GM21619 (cell line): ENCODE data around the gene NCAPD2.
"Not testable (repeated sequence)": the region's sequence is repeated elsewhere in the genome, so short reads cannot be mapped to it uniquely, and the experiment has no call there.

Experiments
- ATAC-seq: cut with Tn5 transposase; IDR thresholded peaks from one replicate; pipeline ENCODE4 v1.9.1; 2021; ENCODE audit not compliant: unreplicated experiment

NCAPD2 gene

GRCh38 chr12:6464531-6464930 lies 29.4 kb upstream of the NCAPD2 start:
- no peak for ATAC-seq

GRCh38 chr12:6465467-6466183 lies 28.3 kb upstream of the NCAPD2 start:
- ATAC-seq = no peak

DNA sequence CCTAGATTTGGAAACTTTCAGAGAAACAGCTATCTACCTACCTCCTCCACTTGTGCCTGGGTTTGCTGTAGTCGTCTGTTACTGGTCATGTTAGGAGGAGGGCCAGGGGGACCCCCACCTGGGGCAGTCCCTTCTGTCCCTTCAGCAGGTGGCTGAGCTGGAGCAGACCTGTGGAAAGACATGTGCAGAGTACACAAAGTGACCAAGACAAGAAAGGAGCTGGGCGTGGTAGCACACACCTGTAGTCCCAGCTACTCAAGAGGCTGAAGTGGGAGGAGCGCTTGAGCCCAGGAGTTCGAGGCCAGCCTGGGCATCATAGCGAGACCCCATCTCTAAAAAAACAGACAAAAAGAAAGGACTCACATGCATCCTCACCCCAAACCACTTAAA lies 27.7 kb upstream of the NCAPD2 start:
- ATAC-seq = no peak

GRCh38 chr12:6466751-6467150 lies 27.2 kb upstream of the NCAPD2 start:
- not testable (repeated sequence) for ATAC-seq

GRCh38 chr12:6467571-6468282 lies 26.2 kb upstream of the NCAPD2 start:
- ATAC-seq = not testable (repeated sequence)

- no peak for ATAC-seq
Measured at GRCh38 chr12:6468283-6468575, 25.7 kb upstream of the NCAPD2 start.

GRCh38 chr12:6469092-6469491 lies 24.8 kb upstream of the NCAPD2 start:
- ATAC-seq = no peak

GRCh38 chr12:6469609-6470374 lies 24.1 kb upstream of the NCAPD2 start:
- ATAC-seq = no peak

DNA sequence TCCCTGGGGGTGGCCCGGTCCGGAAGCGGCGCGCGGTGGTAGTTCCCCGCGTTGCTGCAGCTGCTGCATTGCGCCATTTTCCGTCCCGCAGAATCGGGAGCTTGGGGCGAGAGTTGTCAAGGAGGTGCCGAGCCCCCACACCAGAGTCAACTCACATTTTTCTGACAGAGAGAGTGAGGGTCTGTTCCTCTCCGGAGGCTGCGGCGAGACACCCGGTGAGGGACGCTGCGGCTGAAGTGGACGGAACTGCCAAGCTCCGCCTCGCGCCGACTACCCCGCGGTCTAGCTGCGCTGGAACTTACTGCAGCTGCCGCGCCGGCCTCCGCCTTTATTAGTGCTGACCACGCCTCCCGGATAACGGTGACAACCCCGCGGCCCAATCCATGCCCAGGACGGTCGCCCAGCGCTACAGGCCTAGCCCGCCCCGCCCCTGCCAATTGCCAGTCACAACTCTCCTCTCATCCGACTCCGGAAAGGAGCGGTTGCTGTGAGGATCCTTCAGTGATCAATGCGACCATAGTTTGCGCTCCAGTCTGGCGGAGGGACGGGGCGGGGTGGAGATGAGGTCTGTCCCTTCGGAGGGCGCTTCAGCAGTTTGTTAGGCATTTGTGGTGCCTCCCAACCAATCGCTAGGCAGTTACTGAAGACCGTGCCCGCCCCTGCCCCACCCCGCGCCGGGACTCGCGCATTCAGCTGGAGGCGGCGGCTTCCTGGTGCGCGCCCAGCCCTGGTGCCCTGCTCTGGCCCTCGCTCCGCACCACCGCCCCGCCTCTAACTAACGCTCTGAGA lies 23.3 kb upstream of the NCAPD2 start, which contains the start of gene VAMP1:
TSS of gene VAMP1 (minus strand) at position 303 of the 789 bp plus-strand sequence. CDS start at position 157, 146 bp downstream.
- ATAC-seq = peak; percentile 90

DNA sequence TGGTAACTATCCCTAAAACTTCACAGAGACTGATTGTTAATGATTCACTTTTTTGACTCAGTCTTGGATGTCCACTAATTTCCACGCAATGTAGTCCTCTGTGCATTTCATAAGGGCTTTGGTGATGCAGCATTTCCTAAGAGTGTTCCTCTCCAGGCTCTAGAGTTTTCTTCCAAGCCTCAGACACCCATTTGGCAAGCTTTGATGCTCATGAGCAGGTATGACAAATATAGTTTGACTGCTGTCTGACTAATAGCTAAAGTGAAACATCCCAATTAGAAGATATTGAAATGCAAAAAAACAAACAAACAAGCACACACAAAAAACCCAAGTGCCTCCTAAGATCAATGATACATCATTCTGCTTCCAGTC lies 21.9 kb upstream of the NCAPD2 start:
- no peak for ATAC-seq

- no peak for ATAC-seq
Measured at GRCh38 chr12:6472491-6472890, 21.4 kb upstream of the NCAPD2 start.

DNA sequence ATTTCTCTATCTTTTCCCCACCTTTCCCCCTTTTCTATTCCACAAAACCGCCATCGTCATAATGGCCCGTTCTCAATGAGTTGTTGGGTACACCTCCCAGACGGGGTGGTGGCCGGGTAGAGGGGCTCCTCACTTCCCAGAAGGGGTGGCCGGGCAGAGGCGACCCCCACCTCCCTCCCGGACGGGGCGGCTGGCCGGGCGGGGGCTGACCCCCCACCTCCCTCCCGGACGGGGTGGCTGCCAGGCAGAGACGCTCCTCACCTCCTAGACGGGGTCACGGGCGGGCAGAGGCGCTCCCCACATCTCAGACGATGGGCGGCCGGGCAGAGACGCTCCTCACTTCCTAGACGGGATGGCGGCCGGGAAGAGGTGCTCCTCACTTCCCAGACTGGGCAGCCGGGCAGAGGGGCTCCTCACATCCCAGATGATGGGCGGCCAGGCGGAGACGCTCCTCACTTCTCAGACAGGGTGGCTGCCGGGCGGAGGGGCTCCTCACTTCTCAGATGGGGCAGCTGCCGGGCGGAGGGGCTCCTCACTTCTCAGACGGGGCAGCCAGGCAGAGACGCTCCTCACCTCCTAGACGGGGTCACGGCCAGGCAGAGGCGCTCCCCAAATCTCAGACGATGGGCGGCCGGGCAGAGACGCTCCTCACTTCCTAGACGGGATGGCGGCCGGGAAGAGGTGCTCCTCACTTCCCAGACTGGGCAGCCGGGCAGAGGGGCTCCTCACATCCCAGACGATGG lies 18.5 kb upstream of the NCAPD2 start:
- ATAC-seq = not testable (repeated sequence)

DNA sequence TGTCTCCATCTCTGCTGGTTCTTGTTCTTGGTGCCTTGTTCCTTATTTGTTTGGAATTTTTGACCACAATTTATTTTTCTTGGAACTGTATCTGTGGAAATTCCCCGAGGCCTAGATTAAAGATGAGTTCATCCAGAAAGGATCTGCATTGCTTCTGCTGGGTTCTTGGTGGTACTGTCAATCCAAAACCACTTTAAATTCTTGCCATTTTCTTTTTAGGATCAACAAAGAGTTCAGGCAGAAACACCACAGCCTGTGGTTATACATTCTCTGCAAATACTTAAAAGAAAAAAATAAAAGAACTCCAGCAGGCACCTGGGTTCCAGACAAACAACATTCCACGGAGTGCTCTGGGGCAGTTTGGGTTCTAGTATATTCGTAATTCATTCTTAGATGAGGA lies 17.4 kb upstream of the NCAPD2 start:
- no peak for ATAC-seq

DNA sequence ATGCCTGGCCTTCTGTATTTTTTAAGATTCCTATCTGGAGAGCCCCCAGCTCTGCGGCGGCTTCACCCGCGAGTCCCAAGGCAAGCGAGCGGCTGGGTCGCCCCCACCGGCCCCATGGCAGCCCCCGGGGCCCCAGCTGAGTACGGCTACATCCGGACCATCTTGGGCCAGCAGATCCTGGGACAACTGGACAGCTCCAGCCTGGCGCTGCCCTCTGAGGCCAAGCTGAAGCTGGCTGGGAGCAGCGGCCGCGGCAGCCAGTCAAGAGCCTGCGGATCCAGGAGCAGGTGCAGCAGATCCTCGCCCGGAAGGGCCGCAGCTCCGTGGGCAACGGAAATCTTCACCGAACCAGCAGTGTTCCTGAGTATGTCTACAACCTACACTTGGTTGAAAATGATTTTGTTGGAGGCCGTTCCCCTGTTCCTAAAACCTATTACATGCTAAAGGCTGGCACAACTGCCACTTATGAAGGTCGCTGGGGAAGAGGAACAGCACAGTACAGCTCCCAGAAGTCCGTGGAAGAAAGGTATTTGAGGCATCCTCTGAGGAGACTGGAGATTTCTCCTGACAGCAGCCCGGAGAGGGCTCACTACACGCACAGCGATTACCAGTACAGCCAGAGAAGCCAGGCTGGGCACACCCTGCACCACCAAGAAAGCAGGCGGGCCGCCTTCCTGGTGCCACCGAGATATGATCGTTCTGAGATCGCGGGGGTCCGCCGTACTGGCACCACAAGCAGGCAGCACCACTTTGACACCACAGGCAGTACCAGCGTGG lies 16.1 kb upstream of the NCAPD2 start:
- not testable (repeated sequence) for ATAC-seq

DNA sequence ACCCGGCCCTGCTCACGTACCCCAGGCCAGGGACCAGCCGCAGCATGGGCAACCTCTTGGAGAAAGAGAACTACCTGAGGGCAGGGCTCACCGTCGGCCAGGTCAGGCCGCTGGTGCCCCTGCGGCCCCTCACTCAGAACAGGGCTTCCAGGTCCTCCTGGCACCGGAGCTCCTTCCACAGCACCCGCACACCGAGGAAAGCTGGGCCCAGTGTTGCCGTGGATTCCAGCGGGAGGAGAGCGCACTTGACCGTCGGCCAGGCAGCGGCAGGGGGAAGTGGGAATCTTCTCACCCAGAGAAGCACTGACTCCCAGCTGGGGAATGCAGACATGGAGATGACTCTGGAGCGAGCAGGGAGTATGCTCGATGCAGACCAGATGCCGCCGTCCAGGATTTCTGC lies 15.5 kb upstream of the NCAPD2 start:
- ATAC-seq = no peak

DNA sequence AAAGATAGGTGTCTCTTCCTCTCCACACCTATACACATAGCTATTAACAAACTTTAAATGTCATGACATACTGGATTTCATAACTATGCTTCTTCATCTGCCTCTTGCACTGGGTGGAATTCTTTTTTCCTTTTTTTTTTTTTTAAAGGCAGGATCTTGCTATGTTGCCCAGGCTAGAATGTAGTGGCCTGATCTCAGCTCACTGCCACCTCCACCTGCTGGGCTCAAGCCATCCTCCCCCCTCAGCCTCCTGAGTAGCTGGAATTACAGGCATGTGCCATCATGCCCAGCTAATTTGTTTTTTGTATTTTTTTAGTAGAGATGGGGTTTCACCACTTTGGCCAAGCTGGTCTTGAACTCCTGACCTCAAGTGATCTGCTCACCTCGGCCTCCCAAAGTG lies 5.7 kb upstream of the NCAPD2 start:
- ATAC-seq = no peak

- no peak for ATAC-seq
Measured at GRCh38 chr12:6489449-6489848, 4.5 kb upstream of the NCAPD2 start.

DNA sequence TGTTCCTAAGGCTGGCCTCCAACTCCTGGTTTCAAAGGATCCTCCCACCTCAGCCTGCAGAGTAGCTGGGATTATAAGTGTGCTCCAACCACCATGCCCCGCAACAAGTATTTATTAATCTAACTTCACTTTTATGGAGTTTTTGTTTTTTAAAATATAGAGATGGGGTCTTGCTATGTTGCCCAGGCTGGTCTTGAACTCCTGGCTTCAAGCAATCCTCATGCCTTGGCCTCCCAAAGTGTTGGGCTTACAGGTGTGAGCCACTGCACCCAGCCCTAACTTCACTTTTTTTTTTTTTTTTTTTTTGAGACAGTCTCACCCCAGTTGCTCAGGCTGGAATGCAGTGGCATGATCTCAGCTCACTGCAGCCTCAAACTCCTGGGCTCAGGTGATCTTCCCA lies 3.2 kb upstream of the NCAPD2 start:
- ATAC-seq = not testable (repeated sequence)

GRCh38 chr12:6492838-6493496 lies 935 bp upstream of the NCAPD2 start, which contains the start of gene MRPL51:
Gene MRPL51 (minus strand): TSS chr12:6493262. CDS start chr12:6493136, 126 bp downstream.
- ATAC-seq = peak; percentile 69
